A673 (cell line): Measurements from ENCODE around the gene CDKN2D. TPM values are rescaled to one million over a fixed set of nuclear protein-coding genes. Genes with fewer than 3 reads are reported as not detected.

Experiments used
- BruUV-seq: library from RNA; stranded (reverse); fragments of 400-500 nt; replicated peaks from 2 replicates; lab custom pipeline; 2021; lab: Mats Ljungman, UMichigan
- CTCF ChIA-PET: fragments of 300-600 bp; sonication (Branson Sonifier 250); formaldehyde crosslinking; loops from one replicate; lab custom pipeline; 2022; ENCODE audit warnings: antibody characterized with exemption; lab: Charles Lee
- POLR2A ChIA-PET: fragments of 300-600 bp; sonication (Branson Sonifier 250); formaldehyde crosslinking; loops from one replicate; lab custom pipeline; 2022; ENCODE audit warnings: antibody characterized with exemption; ENCODE audit not compliant: low non-redundant PET; lab: Charles Lee
- DNase-seq: peaks from one replicate; pipeline ENCODE4 v3.0.0-alpha.2; 2015; ENCODE audit warnings: low spot score
- H3K27ac ChIP-seq: fragments of 200-600 bp; sonication (generic); 2 replicates; pipeline ENCODE4 v1.5.1; 2016; ENCODE audit warnings: mixed run types, low read depth, mild to moderate bottlenecking, mixed read lengths, antibody characterized with exemption, low read length; ENCODE audit not compliant: poor library complexity, severe bottlenecking
- H3K27me3 ChIP-seq: fragments of 200-600 bp; sonication (generic); replicated peaks from 2 replicates; pipeline ENCODE4 v1.6.1; 2017; ENCODE audit warnings: mixed run types, low read depth, mild to moderate bottlenecking, mixed read lengths, antibody characterized with exemption, low read length; ENCODE audit not compliant: insufficient read depth, poor library complexity
- H3K36me3 ChIP-seq: fragments of 200-600 bp; sonication (generic); 2 replicates; pipeline ENCODE4 v1.6.1; 2016; ENCODE audit warnings: mixed run types, mild to moderate bottlenecking, mixed read lengths, antibody characterized with exemption, low read length; ENCODE audit not compliant: insufficient read depth, poor library complexity, severe bottlenecking
- H3K4me1 ChIP-seq: fragments of 200-600 bp; sonication (generic); 2 replicates; pipeline ENCODE4 v1.6.1; 2017; ENCODE audit warnings: mixed run types, mild to moderate bottlenecking, mixed read lengths, antibody characterized with exemption, low read length; ENCODE audit not compliant: insufficient read depth, poor library complexity, severe bottlenecking
- H3K4me3 ChIP-seq: fragments of 200-600 bp; sonication (generic); 2 replicates; pipeline ENCODE4 v1.5.1; 2016; ENCODE audit warnings: low read depth, mixed run types, mild to moderate bottlenecking, mixed read lengths, low read length; ENCODE audit not compliant: poor library complexity, severe bottlenecking
- H3K9me3 ChIP-seq: fragments of 200-600 bp; sonication (generic); 2 replicates; pipeline ENCODE4 v1.6.1; 2016; ENCODE audit warnings: mixed run types, low read depth, mild to moderate bottlenecking, mixed read lengths, antibody characterized with exemption, low read length; ENCODE audit not compliant: poor library complexity, severe bottlenecking
- EZH2 ChIP-seq: fragments of 200-600 bp; sonication (generic); IDR thresholded peaks from 2 replicates; pipeline ENCODE4 v1.6.1; 2017; ENCODE audit warnings: borderline replicate concordance, low read depth, mild to moderate bottlenecking, mixed read lengths, antibody characterized with exemption, low read length; ENCODE audit not compliant: poor library complexity, severe bottlenecking
- intact Hi-C: fragments of 100-400 bp; cut with micrococcal nuclease; formaldehyde crosslinking; loops from one replicate; pipeline ENCODE4 v1.10.0; 2022; ENCODE audit not compliant: unreplicated experiment
- total RNA-seq: library from RNA; stranded (reverse); gene quantifications from 2 replicates; pipeline ENCODE4 v1.2.3, GENCODE V29; 2021
- TF ChIP-seq, protein P1 (sequence below): fragments of 300-800, 200-600 bp; sonication (generic); conservative IDR thresholded peaks from 2 replicates; pipeline ENCODE4 v1.5.1; 2017; ENCODE audit warnings: low read depth, mild to moderate bottlenecking, antibody characterized with exemption, low read length, moderate library complexity, mixed read lengths

The CDKN2D gene
- total RNA-seq, 1 experiment from 2014 or later = 14.6 TPM

DNA sequence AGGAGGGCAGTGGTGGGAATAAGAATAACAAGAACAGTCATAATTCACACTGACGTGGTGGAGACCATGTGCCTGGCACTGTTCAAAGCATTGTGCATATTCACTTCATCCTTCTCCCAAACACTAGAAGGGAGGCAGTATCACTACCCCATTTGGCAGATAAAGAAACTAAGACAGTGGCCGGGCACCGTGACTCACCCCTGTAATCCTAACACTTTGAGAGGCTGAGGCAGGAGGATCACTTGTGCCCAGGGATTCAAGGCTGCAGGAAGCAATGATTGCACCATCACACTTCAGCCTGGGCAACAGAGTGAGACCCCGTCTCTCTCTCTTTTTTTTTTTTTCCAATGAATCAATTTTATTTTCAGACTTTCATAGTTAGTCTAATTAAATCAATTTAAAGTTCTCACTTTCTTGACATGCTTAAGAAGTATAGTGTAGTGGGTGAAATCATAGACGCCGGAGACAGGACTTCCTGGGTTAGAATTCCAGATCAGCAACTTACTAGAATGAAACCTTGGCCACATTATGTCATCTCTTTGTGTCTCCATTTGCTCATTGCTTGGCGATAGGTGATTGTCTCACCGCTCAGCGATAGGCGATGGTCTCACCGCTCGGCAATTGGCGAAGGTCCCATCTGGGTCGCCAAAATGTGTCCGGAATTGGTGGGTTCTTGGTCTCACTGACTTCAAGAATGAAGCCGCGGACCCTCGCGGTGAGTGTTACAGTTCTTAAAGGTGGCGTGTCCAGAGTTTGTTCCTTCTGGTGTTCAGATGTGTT lies 30.4 kb downstream of the CDKN2D start:
- TF ChIP-seq, protein P1, sequence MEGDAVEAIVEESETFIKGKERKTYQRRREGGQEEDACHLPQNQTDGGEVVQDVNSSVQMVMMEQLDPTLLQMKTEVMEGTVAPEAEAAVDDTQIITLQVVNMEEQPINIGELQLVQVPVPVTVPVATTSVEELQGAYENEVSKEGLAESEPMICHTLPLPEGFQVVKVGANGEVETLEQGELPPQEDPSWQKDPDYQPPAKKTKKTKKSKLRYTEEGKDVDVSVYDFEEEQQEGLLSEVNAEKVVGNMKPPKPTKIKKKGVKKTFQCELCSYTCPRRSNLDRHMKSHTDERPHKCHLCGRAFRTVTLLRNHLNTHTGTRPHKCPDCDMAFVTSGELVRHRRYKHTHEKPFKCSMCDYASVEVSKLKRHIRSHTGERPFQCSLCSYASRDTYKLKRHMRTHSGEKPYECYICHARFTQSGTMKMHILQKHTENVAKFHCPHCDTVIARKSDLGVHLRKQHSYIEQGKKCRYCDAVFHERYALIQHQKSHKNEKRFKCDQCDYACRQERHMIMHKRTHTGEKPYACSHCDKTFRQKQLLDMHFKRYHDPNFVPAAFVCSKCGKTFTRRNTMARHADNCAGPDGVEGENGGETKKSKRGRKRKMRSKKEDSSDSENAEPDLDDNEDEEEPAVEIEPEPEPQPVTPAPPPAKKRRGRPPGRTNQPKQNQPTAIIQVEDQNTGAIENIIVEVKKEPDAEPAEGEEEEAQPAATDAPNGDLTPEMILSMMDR = no peak
- no peak for TF ChIP-seq EZH2
- POLR2A ChIA-PET = no interaction called here
- intact Hi-C loops = no loop called here
- BruUV-seq = no TSS peak
- DNase-seq = no peak
- Histone ChIP-seq H3K4me1 (peaks cover 4% of the 10 kb centered on the region), H3K36me3 (no peaks in the 10 kb centered on the region), H3K27ac (no peak overlapping the region), H3K27me3 (no peaks in the 10 kb centered on the region), H3K9me3 (no peaks in the 10 kb centered on the region), H3K4me3 (no peak overlapping the region)
- CTCF ChIA-PET = no interaction called here

DNA sequence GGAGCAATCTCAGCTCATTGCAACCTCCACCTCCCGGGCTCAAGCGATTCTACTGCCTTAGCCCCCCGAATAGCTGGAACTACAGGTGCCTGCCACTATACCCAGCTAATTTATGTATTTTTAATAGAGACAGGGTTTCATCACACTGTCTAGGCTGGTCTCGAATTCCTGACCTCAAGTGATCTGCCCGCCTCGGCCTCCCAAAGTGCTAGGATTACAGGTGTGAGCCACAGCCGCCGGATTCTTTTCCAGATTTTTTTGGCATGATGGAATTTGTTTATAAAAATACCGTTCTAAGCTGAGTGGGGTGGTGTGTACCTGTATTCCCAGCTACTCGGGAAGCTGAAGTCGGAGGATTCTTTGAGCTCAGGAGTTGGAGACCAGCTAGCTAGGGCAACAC lies 31.1 kb downstream of the CDKN2D start:
- Histone ChIP-seq H3K4me1 (no peaks in the 10 kb centered on the region), H3K36me3 (no peaks in the 10 kb centered on the region), H3K9me3 (no peaks in the 10 kb centered on the region), H3K27me3 (no peaks in the 10 kb centered on the region), H3K4me3 (no peak overlapping the region), H3K27ac (no peak overlapping the region)
- ChIA-PET CTCF (no interaction called here), POLR2A (interaction anchor here (0.6 kb wide), 2 partner anchors 23 to 110 kb away, joined by 3 to 10 read pairs; no protein-coding TSS in a partner anchor)
- no TSS peak for BruUV-seq
- TF ChIP-seq EZH2 = no peak
- TF ChIP-seq, protein P1 = no peak
- DNase-seq = no peak
- intact Hi-C loops = no loop called here

DNA sequence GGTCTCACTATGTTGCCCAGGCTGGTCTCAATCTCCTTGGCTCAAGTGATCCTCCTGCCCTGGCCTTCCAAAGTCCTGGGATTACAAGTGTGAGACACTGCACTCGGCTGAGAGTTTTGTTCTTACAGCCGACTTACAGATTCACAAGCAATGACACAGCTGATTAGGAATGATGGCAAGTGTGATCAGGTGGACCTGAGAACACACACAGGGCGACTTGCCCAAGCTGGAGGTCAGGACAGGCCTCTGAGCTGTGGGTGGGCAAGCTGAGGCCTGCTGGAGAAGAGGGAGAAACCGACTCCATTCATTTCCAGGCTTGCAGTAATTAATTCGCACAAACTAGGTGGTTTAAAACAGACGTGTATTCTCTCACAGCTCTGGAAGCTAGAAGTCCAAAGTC lies 33.2 kb downstream of the CDKN2D start:
- H3K9me3 ChIP-seq = no peaks in the 10 kb centered on the region
- no peaks in the 10 kb centered on the region for H3K27me3 ChIP-seq
- H3K4me1 ChIP-seq = no peaks in the 10 kb centered on the region
- intact Hi-C loops = no loop called here
- H3K27ac ChIP-seq = no peak overlapping the region
- ChIA-PET POLR2A (interaction anchor here (0.6 kb wide), 1 partner anchor 60 kb away, joined by 8 read pairs; no protein-coding TSS in a partner anchor), CTCF (interaction anchor here (1.0 kb wide), 1 partner anchor 24 kb away, joined by 4 read pairs; no protein-coding TSS in a partner anchor)
- H3K36me3 ChIP-seq = no peaks in the 10 kb centered on the region
- H3K4me3 ChIP-seq = no peak overlapping the region
- DNase-seq = no peak
- TF ChIP-seq, protein P1 = no peak
- TF ChIP-seq EZH2 = no peak
- no TSS peak for BruUV-seq
